IMR-90 (cell line): ENCODE results near the gene BOD1L1. TPM values are rescaled to one million over a fixed set of nuclear protein-coding genes. Genes with fewer than 3 reads are reported as not detected.
A peak's percentile ranks its signal among the peaks of the same experiment; 100 is the strongest.

Experiments used
- ATAC-seq: fragments of 200-7000 bp; cut with Tn5 transposase; 2 replicates; pipeline ENCODE4 v1.9.1; 2020; ENCODE audit warnings: low read depth, mild to moderate bottlenecking, moderate library complexity
- BruUV-seq: library from RNA; stranded (reverse); fragments of 400-500 nt; replicated peaks from 2 replicates; lab custom pipeline; 2021; lab: Mats Ljungman, UMichigan
- CTCF ChIA-PET: fragments of 300-600 bp; formaldehyde crosslinking; extraction: SDS; loops from one replicate; lab custom pipeline; 2021; ENCODE audit warnings: antibody characterized with exemption; lab: Yijun Ruan, JAX
- POLR2A ChIA-PET: fragments of 300-600 bp; sonication (Branson Sonifier 250); formaldehyde crosslinking; loops from one replicate; lab custom pipeline; 2022; ENCODE audit warnings: antibody characterized with exemption; ENCODE audit not compliant: unreplicated experiment; lab: Charles Lee
- DNase-seq: peaks from one replicate; pipeline ENCODE4 v3.0.0; 2013
- H2AFZ ChIP-seq: replicated peaks from 2 replicates; pipeline ENCODE3; 2013; ENCODE audit warnings: low read length, mild to moderate bottlenecking; ENCODE audit not compliant: poor library complexity
- H2AK5ac ChIP-seq: 2 replicates; pipeline ENCODE4 v1.6.1; 2013; ENCODE audit warnings: low read depth, low read length, inconsistent platforms
- H2AK9ac ChIP-seq: replicated peaks from 2 replicates; pipeline ENCODE3; 2013; ENCODE audit warnings: mild to moderate bottlenecking, low read depth, low read length, moderate library complexity; ENCODE audit not compliant: poor library complexity
- H2BK120ac ChIP-seq: 2 replicates; pipeline ENCODE4 v1.6.1; 2013; ENCODE audit warnings: low read depth, low read length, inconsistent platforms
- H2BK15ac ChIP-seq: 3 replicates; pipeline ENCODE4 v1.6.1; 2013; ENCODE audit warnings: low read depth, low read length, inconsistent platforms
- H2BK20ac ChIP-seq: 2 replicates; pipeline ENCODE4 v1.6.1; 2013; ENCODE audit warnings: low read depth, mild to moderate bottlenecking, inconsistent platforms, low read length, moderate library complexity
- H2BK5ac ChIP-seq: 2 replicates; pipeline ENCODE4 v1.6.1; 2013; ENCODE audit warnings: mild to moderate bottlenecking, low read depth, low read length, inconsistent platforms; ENCODE audit not compliant: poor library complexity, severe bottlenecking
- H3K14ac ChIP-seq: replicated peaks from 2 replicates; pipeline ENCODE4 v1.6.1; 2013; ENCODE audit warnings: low read depth, low read length, inconsistent platforms
- H3K18ac ChIP-seq: 2 replicates; pipeline ENCODE4 v1.6.1; 2013; ENCODE audit warnings: low read depth, low read length, control low read depth
- H3K23ac ChIP-seq: 2 replicates; pipeline ENCODE4 v1.6.1; 2013; ENCODE audit warnings: low read depth, low read length, inconsistent platforms
- H3K27ac ChIP-seq: 2 replicates; pipeline ENCODE4 v1.5.1; 2013; ENCODE audit warnings: mild to moderate bottlenecking, control low read depth, low read length; ENCODE audit not compliant: insufficient read depth
- H3K27me3 ChIP-seq: 2 replicates; pipeline ENCODE4 v1.6.1; 2013; ENCODE audit warnings: low read length; ENCODE audit not compliant: control insufficient read depth, insufficient read depth
- H3K36me3 ChIP-seq: 2 replicates; pipeline ENCODE4 v1.6.1; 2013; ENCODE audit warnings: low read length, mixed read lengths; ENCODE audit not compliant: control insufficient read depth, insufficient read depth
- H3K4ac ChIP-seq: 2 replicates; pipeline ENCODE4 v1.6.1; 2013; ENCODE audit warnings: low read depth, low read length, inconsistent platforms
- H3K4me1 ChIP-seq: 2 replicates; pipeline ENCODE4 v1.6.1; 2013; ENCODE audit warnings: low read length, mixed read lengths; ENCODE audit not compliant: control insufficient read depth, insufficient read depth
- H3K4me2 ChIP-seq: 2 replicates; pipeline ENCODE4 v1.6.1; 2013; ENCODE audit warnings: low read depth, mild to moderate bottlenecking, control low read depth, low read length, moderate library complexity
- H3K4me3 ChIP-seq: 2 replicates; pipeline ENCODE4 v1.5.1; 2013; ENCODE audit warnings: low read depth, mild to moderate bottlenecking, control low read depth, low read length, moderate library complexity; ENCODE audit not compliant: insufficient read depth
- H3K56ac ChIP-seq: 2 replicates; pipeline ENCODE4 v1.6.1; 2013; ENCODE audit warnings: low read length, inconsistent platforms; ENCODE audit not compliant: insufficient read depth; ENCODE audit errors: extremely low read depth
- H3K79me1 ChIP-seq, 2 experiments: 2 replicates each; pipeline ENCODE4 v1.6.1; 2013; ENCODE audit warnings: low read length in 2 of 2, inconsistent platforms in 1 of 2, low read depth in 1 of 2
- H3K9ac ChIP-seq: 2 replicates; pipeline ENCODE4 v1.6.1; 2013; ENCODE audit warnings: low read depth, low read length, control low read depth
- H3K9me1 ChIP-seq: 2 replicates; pipeline ENCODE4 v1.6.1; 2013; ENCODE audit warnings: low read length, inconsistent platforms; ENCODE audit not compliant: insufficient read depth
- H3K9me3 ChIP-seq: 2 replicates; pipeline ENCODE4 v1.6.1; 2013; ENCODE audit warnings: low read length; ENCODE audit not compliant: control insufficient read depth, insufficient read depth
- H4K20me1 ChIP-seq: 2 replicates; pipeline ENCODE4 v1.6.1; 2013; ENCODE audit warnings: low read length, inconsistent platforms; ENCODE audit not compliant: insufficient read depth
- H4K5ac ChIP-seq: 2 replicates; pipeline ENCODE4 v1.6.1; 2013; ENCODE audit warnings: mild to moderate bottlenecking, low read depth, low read length, control low read depth
- H4K8ac ChIP-seq, 2 experiments: 2 replicates each; pipeline ENCODE4 v1.6.1; 2013; ENCODE audit warnings: low read depth in 2 of 2, low read length in 2 of 2, control low read depth in 1 of 2, inconsistent platforms in 1 of 2
- H4K91ac ChIP-seq: 2 replicates; pipeline ENCODE4 v1.6.1; 2013; ENCODE audit warnings: low read depth, low read length, inconsistent platforms; ENCODE audit not compliant: insufficient read depth
- POLR2A ChIP-seq: IDR thresholded peaks from 2 replicates; pipeline ENCODE4 v1.6.1; 2012; ENCODE audit warnings: mild to moderate bottlenecking, low read depth, low read length
- WGBS, 2 experiments: methylation state at CpG; one replicate each; pipeline versions ENCODE4 v1.1.5 to v1.1.7; 2013; ENCODE audit warnings: missing lambda C conversion rate in 2 of 2; ENCODE audit not compliant: insufficient read length in 1 of 2; ENCODE audit errors: extremely low coverage in 2 of 2; 5-methylcytosine and 5-hydroxymethylcytosine counted together
- dilution Hi-C: fragments of 300-500 bp; cut with HindIII; formaldehyde crosslinking; loops from one replicate; pipeline ENCODE4 v1.14.3; 2018; ENCODE audit warnings: low sequenced_read_pairs; ENCODE audit not compliant: unreplicated experiment
- in situ Hi-C: fragments of 300-500 bp; cut with MboI; formaldehyde crosslinking; loops from 3 replicates; pipeline ENCODE4 v1.14.3; 2019; ENCODE audit warnings: low sequenced_read_pairs, inconsistent platforms, mixed read lengths
- intact Hi-C: fragments of 100-400 bp; cut with micrococcal nuclease; formaldehyde crosslinking; loops from 2 replicates; pipeline ENCODE4 v1.10.0; 2022
- polyA plus RNA-seq, 3 experiments: library from polyadenylated mRNA; depleted of rRNA; stranded (reverse); fragments of >200 nt; gene quantifications; 2 replicates each; pipeline ENCODE4 v1.2.3, GENCODE V29; 2012; ENCODE audit warnings: low replicate concordance in 1 of 3
- total RNA-seq: library from RNA; depleted of rRNA; stranded (reverse); fragments of >200 nt; gene quantifications from 2 replicates; pipeline ENCODE4 v1.2.3, GENCODE V29; 2012
- TF ChIP-seq, protein P1 (sequence below): conservative IDR thresholded peaks from 2 replicates; pipeline ENCODE4 v1.5.1; 2012; ENCODE audit warnings: mild to moderate bottlenecking, low read depth, low read length, improper control_type of control experiment

BOD1L1 gene
- total and polyA plus RNA-seq, 2 of the 4 experiments (the other 2 are of a cell fraction): 13.5 to 26.9 TPM

- H3K79me1 ChIP-seq: peaks cover 0 to 4% of the 10 kb centered on the region in 2 experiments; a peak in 1 of 4 replicates
- in situ Hi-C loops: no loop called here
- H4K5ac ChIP-seq: no peak overlapping the region
- ChIA-PET POLR2A (no interaction called here), CTCF (no interaction called here)
- no peak overlapping the region for H2AK5ac ChIP-seq
- H4K20me1 ChIP-seq: no peaks in the 10 kb centered on the region
- no peak overlapping the region for H3K4me2 ChIP-seq
- 62% methylated on average over 3 of the region's 5 CpGs; no CpG with 5 or more reads in 1 of the 2 experiments for WGBS, 2 experiments
- H3K9me3 ChIP-seq: no peaks in the 10 kb centered on the region
- peak overlapping the region; percentile 7 for H2AK9ac ChIP-seq
- no peak for DNase-seq
- no peak overlapping the region for H4K91ac ChIP-seq
- H3K56ac ChIP-seq: no peak overlapping the region
- no peak overlapping the region for H3K14ac ChIP-seq
- no peak overlapping the region for H4K8ac ChIP-seq
- H3K18ac ChIP-seq: no peak overlapping the region
- H2BK5ac ChIP-seq: no peak overlapping the region
- no peak overlapping the region for H2BK15ac ChIP-seq
- no peak overlapping the region for H3K27ac ChIP-seq
- dilution Hi-C loops: no loop called here
- H3K9ac ChIP-seq: no peak overlapping the region
- no peak overlapping the region for H2AFZ ChIP-seq
- intact Hi-C loops: no loop called here
- no peaks in the 10 kb centered on the region for H3K27me3 ChIP-seq
- no peaks in the 10 kb centered on the region; the same call in 1 of the 2 replicates for H3K9me1 ChIP-seq
- no peak overlapping the region for H2BK20ac ChIP-seq
- ATAC-seq: no peak
- peaks cover 43% of the 10 kb centered on the region for H3K36me3 ChIP-seq
- H3K23ac ChIP-seq: no peak overlapping the region
- no peak overlapping the region for H3K4ac ChIP-seq
- peaks cover 2% of the 10 kb centered on the region; the same call in 1 of the 2 replicates for H3K4me1 ChIP-seq
- BruUV-seq: no TSS peak
- TF ChIP-seq, protein P1, sequence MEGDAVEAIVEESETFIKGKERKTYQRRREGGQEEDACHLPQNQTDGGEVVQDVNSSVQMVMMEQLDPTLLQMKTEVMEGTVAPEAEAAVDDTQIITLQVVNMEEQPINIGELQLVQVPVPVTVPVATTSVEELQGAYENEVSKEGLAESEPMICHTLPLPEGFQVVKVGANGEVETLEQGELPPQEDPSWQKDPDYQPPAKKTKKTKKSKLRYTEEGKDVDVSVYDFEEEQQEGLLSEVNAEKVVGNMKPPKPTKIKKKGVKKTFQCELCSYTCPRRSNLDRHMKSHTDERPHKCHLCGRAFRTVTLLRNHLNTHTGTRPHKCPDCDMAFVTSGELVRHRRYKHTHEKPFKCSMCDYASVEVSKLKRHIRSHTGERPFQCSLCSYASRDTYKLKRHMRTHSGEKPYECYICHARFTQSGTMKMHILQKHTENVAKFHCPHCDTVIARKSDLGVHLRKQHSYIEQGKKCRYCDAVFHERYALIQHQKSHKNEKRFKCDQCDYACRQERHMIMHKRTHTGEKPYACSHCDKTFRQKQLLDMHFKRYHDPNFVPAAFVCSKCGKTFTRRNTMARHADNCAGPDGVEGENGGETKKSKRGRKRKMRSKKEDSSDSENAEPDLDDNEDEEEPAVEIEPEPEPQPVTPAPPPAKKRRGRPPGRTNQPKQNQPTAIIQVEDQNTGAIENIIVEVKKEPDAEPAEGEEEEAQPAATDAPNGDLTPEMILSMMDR: 0 out of 2 replicates have a peak, but pooled peaks have one; percentile 3
- TF ChIP-seq POLR2A: no peak
- H2BK120ac ChIP-seq: no peak overlapping the region
- no peak overlapping the region for H3K4me3 ChIP-seq
Observed at GRCh38 chr4:13599159-13599558, 28.4 kb downstream of the BOD1L1 start.
